C4-2B (cell line): Measurements from ENCODE around the gene BIRC2.
"Not testable (repeated sequence)": the region's sequence is repeated elsewhere in the genome, so short reads cannot be mapped to it uniquely, and the experiment has no call there.

Experiments
- H3K27ac ChIP-seq: fragments of 450-650 bp; 2 replicates; pipeline ENCODE4 v1.5.1; 2017
- CTCF ChIP-seq: fragments of 450-650 bp; conservative IDR thresholded peaks from 2 replicates; pipeline ENCODE4 v1.5.1; 2017; ENCODE audit warnings: mild to moderate bottlenecking
- ZFX ChIP-seq: fragments of 450-650 bp; IDR thresholded peaks from 2 replicates; pipeline ENCODE4 v1.6.1; 2017

The BIRC2 gene

GRCh38 chr11:102323542-102324251 lies 23.3 kb upstream of the BIRC2 start:
- TF ChIP-seq CTCF (no peak), ZFX (no peak)
- H3K27ac ChIP-seq: no peak overlapping the region

- no peak overlapping the region for H3K27ac ChIP-seq
- TF ChIP-seq ZFX (no peak), CTCF (0 out of 2 replicates have a peak, but pooled peaks have one; percentile 8)
Observed at GRCh38 chr11:102325088-102325487, 21.9 kb upstream of the BIRC2 start.

- TF ChIP-seq ZFX: no peak
- no peak for TF ChIP-seq CTCF
- H3K27ac ChIP-seq: no peak overlapping the region
Observed at GRCh38 chr11:102328748-102329147, 18.3 kb upstream of the BIRC2 start.

- no peak overlapping the region for H3K27ac ChIP-seq
- no peak for TF ChIP-seq CTCF
- no peak for TF ChIP-seq ZFX
Observed at GRCh38 chr11:102330231-102330630, 16.8 kb upstream of the BIRC2 start.

- TF ChIP-seq ZFX (no peak), CTCF (no peak)
- H3K27ac ChIP-seq: no peak overlapping the region
Observed at GRCh38 chr11:102331341-102331740, 15.7 kb upstream of the BIRC2 start.

GRCh38 chr11:102332611-102332994 lies 14.4 kb upstream of the BIRC2 start:
- TF ChIP-seq ZFX: no peak
- TF ChIP-seq CTCF: no peak
- H3K27ac ChIP-seq: no peak overlapping the region

- no peak overlapping the region for H3K27ac ChIP-seq
- TF ChIP-seq ZFX (no peak), CTCF (no peak)
Observed at GRCh38 chr11:102338479-102339010, 8.5 kb upstream of the BIRC2 start.

- not testable (repeated sequence) for H3K27ac ChIP-seq
Observed at GRCh38 chr11:102341311-102341710, 5.7 kb upstream of the BIRC2 start.
